ENCODE results near the gene NHLRC2. TPM values are rescaled to one million over a fixed set of nuclear protein-coding genes. Genes with fewer than 3 reads are reported as not detected.
A peak's percentile ranks its signal among the peaks of the same experiment; 100 is the strongest.

Gene NHLRC2
- total and polyA plus RNA-seq, 2 donors from 2014 or later, result 4.5 to 40.8 TPM

- Histone ChIP-seq H3K27me3 (ENCODE audit: control insufficient read depth, insufficient read depth, low read length) (peaks cover 2% of the 10 kb centered on the region), H3K9me3 (ENCODE audit: control insufficient read depth in 2 of 3, insufficient read depth in 1 of 3, low read length in 3 of 3) (no peaks in the 10 kb centered on the region), H3K4me3 (ENCODE audit: low read length in 3 of 3) (no peak overlapping the region), H3K27ac (ENCODE audit: low read depth in 2 of 2, low read length in 2 of 2) (no peak overlapping the region), H3K36me3 (ENCODE audit: control insufficient read depth in 2 of 3, insufficient read depth in 3 of 3, low read length in 3 of 3) (no peaks in the 10 kb centered on the region), H3K4me1 (ENCODE audit: control insufficient read depth in 2 of 3, insufficient read depth in 2 of 3, low read depth in 1 of 3, low read length in 3 of 3) (peaks cover 0 to 11% (median 6%) of the 10 kb centered on the region in 3 donors), H3K9ac (ENCODE audit: low read length in 3 of 3) (no peak overlapping the region)
- FAIRE-seq (no peak), DNase-seq (no peak)
- intact Hi-C loops (cut with DNase I), result no loop called here
- no peak for TF ChIP-seq CTCF (IDR thresholded peaks at IDR 0.05; ENCODE audit: borderline replicate concordance, extremely low read depth, insufficient read depth)
Measured at GRCh38 chr10:113945075-113945686, 90.7 kb downstream of the NHLRC2 start.

GRCh38 chr10:113945687-113946085 is 91.2 kb downstream of the NHLRC2 start:
- peaks cover under 1% of the 10 kb centered on the region for H3K27me3 ChIP-seq (ENCODE audit: control insufficient read depth, insufficient read depth, low read length)
- no peak overlapping the region for H3K4me3 ChIP-seq (ENCODE audit: low read length in 3 of 3)
- H3K36me3 ChIP-seq (ENCODE audit: control insufficient read depth in 2 of 3, insufficient read depth in 3 of 3, low read length in 3 of 3), result no peaks in the 10 kb centered on the region
- peaks cover 0 to 11% (median 6%) of the 10 kb centered on the region in 3 donors for H3K4me1 ChIP-seq (ENCODE audit: control insufficient read depth in 2 of 3, insufficient read depth in 2 of 3, low read depth in 1 of 3, low read length in 3 of 3)
- H3K9me3 ChIP-seq (ENCODE audit: control insufficient read depth in 2 of 3, insufficient read depth in 1 of 3, low read length in 3 of 3), result no peaks in the 10 kb centered on the region
- DNase-seq (no peak), FAIRE-seq (no peak)
- no peak overlapping the region for H3K27ac ChIP-seq (ENCODE audit: low read depth in 2 of 2, low read length in 2 of 2)
- no peak overlapping the region for H3K9ac ChIP-seq (ENCODE audit: low read length in 3 of 3)
- no peak for TF ChIP-seq CTCF (IDR thresholded peaks at IDR 0.05; ENCODE audit: borderline replicate concordance, extremely low read depth, insufficient read depth)
- intact Hi-C loops (cut with DNase I), result no loop called here

GRCh38 chr10:113947184-113948041 is 93.0 kb downstream of the NHLRC2 start:
- peak in 4 of 5 donors; percentile 44 to 66 (median 48) for DNase-seq
- no peaks in the 10 kb centered on the region for H3K27me3 ChIP-seq (ENCODE audit: control insufficient read depth, insufficient read depth, low read length)
- H3K4me1 ChIP-seq (ENCODE audit: control insufficient read depth in 2 of 3, insufficient read depth in 2 of 3, low read depth in 1 of 3, low read length in 3 of 3), result peaks cover 0 to 11% (median 6%) of the 10 kb centered on the region in 3 donors
- peak overlapping the region; percentile 7 to 54 for H3K27ac ChIP-seq (ENCODE audit: low read depth in 2 of 2, low read length in 2 of 2)
- no peak for TF ChIP-seq CTCF (IDR thresholded peaks at IDR 0.05; ENCODE audit: borderline replicate concordance, extremely low read depth, insufficient read depth)
- no peak overlapping the region for H3K9ac ChIP-seq (ENCODE audit: low read length in 3 of 3)
- no peak for FAIRE-seq
- intact Hi-C loops (cut with DNase I), result no loop called here
- H3K36me3 ChIP-seq (ENCODE audit: control insufficient read depth in 2 of 3, insufficient read depth in 3 of 3, low read length in 3 of 3), result no peaks in the 10 kb centered on the region
- H3K4me3 ChIP-seq (ENCODE audit: low read length in 3 of 3), result no peak overlapping the region
- no peaks in the 10 kb centered on the region for H3K9me3 ChIP-seq (ENCODE audit: control insufficient read depth in 2 of 3, insufficient read depth in 1 of 3, low read length in 3 of 3)

Measured in kidney (tissue), 14 donors.